K562 (cell line): ENCODE results near the gene MAPRE2. TPM values are rescaled to one million over a fixed set of nuclear protein-coding genes. Genes with fewer than 3 reads are reported as not detected.

Experiments
- ARNT ChIP-seq, 2 experiments: fragments of 450-650 bp; IDR thresholded peaks; 2 replicates each; pipeline ENCODE4 v1.6.1; 2016; ENCODE audit warnings: mild to moderate bottlenecking in 1 of 2
- ATF7 ChIP-seq: fragments of 450-650 bp; IDR thresholded peaks from 2 replicates; pipeline ENCODE4 v1.7.1; 2014; ENCODE audit warnings: mild to moderate bottlenecking, moderate library complexity
- CCNT2 ChIP-seq: IDR thresholded peaks from 2 replicates; pipeline ENCODE4 v1.6.1; 2011; ENCODE audit warnings: borderline replicate concordance, low read depth, mild to moderate bottlenecking, moderate library complexity, mixed read lengths, low read length; ENCODE audit not compliant: insufficient read length; ENCODE audit errors: extremely low read depth
- GABPB2 ChIP-seq: fragments of 250-450 bp; sonication (Bioruptor Pico); conservative IDR thresholded peaks from 2 replicates; pipeline ENCODE4 v1.5.1; 2021; ENCODE audit warnings: mild to moderate bottlenecking
- KLF10 ChIP-seq: fragments of 250-450 bp; sonication (Bioruptor Pico); IDR thresholded peaks from 2 replicates; pipeline ENCODE4 v1.6.1; 2021; ENCODE audit warnings: matching md5 sums
- NFE2L1 ChIP-seq: fragments of 450-650 bp; IDR thresholded peaks from 2 replicates; pipeline ENCODE4 v1.6.1; 2016; ENCODE audit warnings: missing genetic modification characterization, low read depth, mild to moderate bottlenecking, missing compliant biosample characterization, moderate library complexity, borderline replicate concordance
- ZNF140 ChIP-seq: fragments of 250-450 bp; sonication (Bioruptor Pico); IDR thresholded peaks from 2 replicates; pipeline ENCODE4 v1.8.0; 2021; ENCODE audit warnings: moderate library complexity, mild to moderate bottlenecking, inconsistent platforms
- ZNF23 ChIP-seq: fragments of 250-450 bp; sonication (Bioruptor Pico); IDR thresholded peaks from 2 replicates; pipeline ENCODE4 v1.4.0; 2020; ENCODE audit warnings: mild to moderate bottlenecking
- polyA plus RNA-seq, 8 experiments: library from polyadenylated mRNA; depleted of rRNA in 4 of 8; stranded (reverse) in 5 of 8; unstranded in 3 of 8; fragments of >200 nt; fragmentation: Nextera tagmentation in 2 of 8; fragmentation: Illumina TruSeq in 1 of 8; extraction: Ambion mirVana in 2 of 8; extraction: Trizol in 1 of 8; gene quantifications; 2 replicates each; pipeline versions ENCODE4 v1.2.1 to v1.2.3, GENCODE V29; 2011 to 2014; ENCODE audit warnings: inconsistent platforms in 1 of 8, missing spikeins in 1 of 8
- total RNA-seq, 7 experiments: library from RNA; depleted of rRNA in 6 of 7; stranded (reverse); fragments of >200 nt in 6 of 7; fragmentation: Illumina TruSeq in 2 of 7; extraction: Trizol in 2 of 7; gene quantifications; 2 replicates each; pipeline versions ENCODE4 v1.2.1 to v1.2.3, GENCODE V29; 2011 to 2021; ENCODE audit warnings: low replicate concordance in 1 of 7
- TF ChIP-seq, protein P1 (sequence below), 2 experiments: fragments of 450-650 bp in 1 of 2; IDR thresholded peaks; 2 replicates each; pipeline ENCODE4 v1.6.1; 2011 to 2017; ENCODE audit warnings: low read depth in 2 of 2, antibody characterized with exemption in 1 of 2, borderline replicate concordance in 1 of 2, low read length in 1 of 2, mild to moderate bottlenecking in 1 of 2, mixed read lengths in 1 of 2; ENCODE audit not compliant: control insufficient read depth in 1 of 2
- TF ChIP-seq, protein P2 (sequence below): sonication (generic); formaldehyde crosslinking; IDR thresholded peaks from 2 replicates; pipeline ENCODE4 v1.9.0; 2022; ENCODE audit warnings: mild to moderate bottlenecking, missing genetic modification reagents
- TF ChIP-seq, protein P3 (sequence below): sonication (generic); formaldehyde crosslinking; IDR thresholded peaks from 2 replicates; pipeline ENCODE4 v1.8.1; 2023; ENCODE audit warnings: mild to moderate bottlenecking, missing genetic modification reagents, moderate library complexity
- TF ChIP-seq, protein P4 (sequence below): fragments of 250-450 bp; sonication (Bioruptor Pico); IDR thresholded peaks from 2 replicates; pipeline ENCODE4 v1.5.0; 2021

The MAPRE2 gene
- total and polyA plus RNA-seq, 9 of the 15 experiments (the other 6 are each of a cell fraction or from before 2014, with no cell fraction given), result 32.3 to 70.7 (median 40.7) TPM

DNA sequence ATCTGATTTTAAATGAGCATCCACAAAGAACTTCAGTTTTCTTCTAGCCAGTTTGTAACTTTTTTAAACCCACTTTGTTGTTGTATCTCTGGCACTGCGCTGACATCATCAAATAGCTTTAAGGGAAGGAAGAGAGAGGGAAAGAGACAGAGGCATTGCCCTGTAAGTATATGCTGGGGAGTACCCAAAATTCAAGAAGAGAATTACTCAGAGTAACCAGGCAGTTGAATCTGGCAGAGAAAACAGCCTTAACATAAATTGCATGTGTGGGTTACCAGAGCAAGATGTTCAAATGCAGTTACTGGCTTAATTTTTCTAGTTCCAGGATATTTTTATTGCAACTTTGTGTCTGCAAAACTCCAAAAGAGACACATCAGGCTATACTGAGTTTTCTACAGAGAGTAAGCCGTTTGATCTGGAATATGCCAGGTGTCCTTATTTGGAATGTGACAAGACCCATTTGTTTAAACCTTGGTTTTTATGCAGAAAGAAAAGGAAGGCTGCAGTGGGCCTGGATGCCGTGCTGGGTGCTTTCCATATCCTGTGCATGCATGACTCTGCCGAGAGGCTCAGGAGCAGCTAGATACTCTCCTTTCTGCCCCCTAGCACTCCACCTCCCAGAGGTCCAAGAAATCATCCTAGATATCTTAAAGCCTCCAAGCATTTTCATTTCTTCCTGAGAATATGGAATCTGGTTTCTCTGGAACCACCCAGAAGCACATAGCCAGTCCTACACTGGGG, 93.7 kb downstream of the MAPRE2 start (continued):
- TF ChIP-seq, protein P1, sequence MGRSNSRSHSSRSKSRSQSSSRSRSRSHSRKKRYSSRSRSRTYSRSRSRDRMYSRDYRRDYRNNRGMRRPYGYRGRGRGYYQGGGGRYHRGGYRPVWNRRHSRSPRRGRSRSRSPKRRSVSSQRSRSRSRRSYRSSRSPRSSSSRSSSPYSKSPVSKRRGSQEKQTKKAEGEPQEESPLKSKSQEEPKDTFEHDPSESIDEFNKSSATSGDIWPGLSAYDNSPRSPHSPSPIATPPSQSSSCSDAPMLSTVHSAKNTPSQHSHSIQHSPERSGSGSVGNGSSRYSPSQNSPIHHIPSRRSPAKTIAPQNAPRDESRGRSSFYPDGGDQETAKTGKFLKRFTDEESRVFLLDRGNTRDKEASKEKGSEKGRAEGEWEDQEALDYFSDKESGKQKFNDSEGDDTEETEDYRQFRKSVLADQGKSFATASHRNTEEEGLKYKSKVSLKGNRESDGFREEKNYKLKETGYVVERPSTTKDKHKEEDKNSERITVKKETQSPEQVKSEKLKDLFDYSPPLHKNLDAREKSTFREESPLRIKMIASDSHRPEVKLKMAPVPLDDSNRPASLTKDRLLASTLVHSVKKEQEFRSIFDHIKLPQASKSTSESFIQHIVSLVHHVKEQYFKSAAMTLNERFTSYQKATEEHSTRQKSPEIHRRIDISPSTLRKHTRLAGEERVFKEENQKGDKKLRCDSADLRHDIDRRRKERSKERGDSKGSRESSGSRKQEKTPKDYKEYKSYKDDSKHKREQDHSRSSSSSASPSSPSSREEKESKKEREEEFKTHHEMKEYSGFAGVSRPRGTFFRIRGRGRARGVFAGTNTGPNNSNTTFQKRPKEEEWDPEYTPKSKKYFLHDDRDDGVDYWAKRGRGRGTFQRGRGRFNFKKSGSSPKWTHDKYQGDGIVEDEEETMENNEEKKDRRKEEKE (IDR thresholded peaks at IDR 0.05; ENCODE audit: borderline replicate concordance in 1 of 2, control insufficient read depth in 1 of 2, low read depth in 2 of 2, low read length in 1 of 2), result no peak
- TF ChIP-seq GABPB2, result no peak
- no peak for TF ChIP-seq KLF10 (CRISPR knock-in tag)
- no peak for TF ChIP-seq NFE2L1
- TF ChIP-seq, protein P2, sequence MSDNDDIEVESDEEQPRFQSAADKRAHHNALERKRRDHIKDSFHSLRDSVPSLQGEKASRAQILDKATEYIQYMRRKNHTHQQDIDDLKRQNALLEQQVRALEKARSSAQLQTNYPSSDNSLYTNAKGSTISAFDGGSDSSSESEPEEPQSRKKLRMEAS (CRISPR knock-in tag), result no peak
- no peak for TF ChIP-seq ARNT (IDR thresholded peaks at IDR 0.05)
- no peak for TF ChIP-seq ATF7
- TF ChIP-seq ZNF23 (CRISPR knock-in tag), result no peak
- TF ChIP-seq, protein P3, sequence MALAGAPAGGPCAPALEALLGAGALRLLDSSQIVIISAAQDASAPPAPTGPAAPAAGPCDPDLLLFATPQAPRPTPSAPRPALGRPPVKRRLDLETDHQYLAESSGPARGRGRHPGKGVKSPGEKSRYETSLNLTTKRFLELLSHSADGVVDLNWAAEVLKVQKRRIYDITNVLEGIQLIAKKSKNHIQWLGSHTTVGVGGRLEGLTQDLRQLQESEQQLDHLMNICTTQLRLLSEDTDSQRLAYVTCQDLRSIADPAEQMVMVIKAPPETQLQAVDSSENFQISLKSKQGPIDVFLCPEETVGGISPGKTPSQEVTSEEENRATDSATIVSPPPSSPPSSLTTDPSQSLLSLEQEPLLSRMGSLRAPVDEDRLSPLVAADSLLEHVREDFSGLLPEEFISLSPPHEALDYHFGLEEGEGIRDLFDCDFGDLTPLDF (CRISPR knock-in tag), result no peak
- TF ChIP-seq, protein P4, sequence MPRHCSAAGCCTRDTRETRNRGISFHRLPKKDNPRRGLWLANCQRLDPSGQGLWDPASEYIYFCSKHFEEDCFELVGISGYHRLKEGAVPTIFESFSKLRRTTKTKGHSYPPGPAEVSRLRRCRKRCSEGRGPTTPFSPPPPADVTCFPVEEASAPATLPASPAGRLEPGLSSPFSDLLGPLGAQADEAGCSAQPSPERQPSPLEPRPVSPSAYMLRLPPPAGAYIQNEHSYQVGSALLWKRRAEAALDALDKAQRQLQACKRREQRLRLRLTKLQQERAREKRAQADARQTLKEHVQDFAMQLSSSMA (CRISPR knock-in tag), result no peak
- no peak for TF ChIP-seq CCNT2
- TF ChIP-seq ZNF140 (CRISPR knock-in tag), result no peak
